NB4 (cell line): ENCODE results near the gene KDM4B.

Experiments
- DNase-seq: peaks from one replicate; pipeline ENCODE4 v3.0.0; 2010; ENCODE audit warnings: low read depth
- H3K4me3 ChIP-seq: one replicate; pipeline ENCODE4 v1.5.1; 2011; ENCODE audit warnings: mild to moderate bottlenecking, low read depth, low read length, moderate library complexity
- CTCF ChIP-seq: IDR thresholded peaks from one replicate; pipeline ENCODE4 v1.5.1; 2012; ENCODE audit warnings: low read depth, low read length
- MAX ChIP-seq: IDR thresholded peaks from 2 replicates; pipeline ENCODE4 v1.6.1; 2011; ENCODE audit warnings: low read depth, low read length
- MYC ChIP-seq: IDR thresholded peaks from 2 replicates; pipeline ENCODE4 v1.6.1; 2011; ENCODE audit warnings: low read depth, low read length
- POLR2A ChIP-seq: IDR thresholded peaks from 2 replicates; pipeline ENCODE4 v1.6.1; 2011; ENCODE audit warnings: mild to moderate bottlenecking; ENCODE audit not compliant: insufficient read length; ENCODE audit errors: extremely low read depth

Gene KDM4B

GRCh38 chr19:5058521-5059212 is 89.8 kb downstream of the KDM4B start:
- H3K4me3 ChIP-seq, result no peak overlapping the region
- TF ChIP-seq POLR2A (no peak), CTCF (no peak), MYC (no peak), MAX (no peak)
- no peak for DNase-seq

- TF ChIP-seq MAX (no peak), MYC (no peak), POLR2A (no peak), CTCF (no peak)
- DNase-seq, result no peak
- no peak overlapping the region for H3K4me3 ChIP-seq
Observed at GRCh38 chr19:5059213-5059574, 90.3 kb downstream of the KDM4B start.

- H3K4me3 ChIP-seq, result no peak overlapping the region
- DNase-seq, result no peak
- TF ChIP-seq CTCF (no peak), POLR2A (no peak), MAX (no peak), MYC (no peak)
Observed at GRCh38 chr19:5059793-5060192, 90.9 kb downstream of the KDM4B start.

- no peak for TF ChIP-seq CTCF
- no peak for TF ChIP-seq MYC
- no peak for TF ChIP-seq MAX
- TF ChIP-seq POLR2A, result no peak
Observed at GRCh38 chr19:5062195-5062594, 93.3 kb downstream of the KDM4B start.

GRCh38 chr19:5062799-5063198 is 93.9 kb downstream of the KDM4B start:
- TF ChIP-seq MYC (no peak), POLR2A (no peak), MAX (no peak), CTCF (no peak)
- H3K4me3 ChIP-seq, result no peak overlapping the region
- DNase-seq, result no peak

More at GRCh38 chr19:5062195-5062594, 93.3 kb downstream of the KDM4B start:
- H3K4me3 ChIP-seq, result no peak overlapping the region
- no peak for DNase-seq
